ENCODE measurements around the gene PACRG.

The PACRG gene

DNA sequence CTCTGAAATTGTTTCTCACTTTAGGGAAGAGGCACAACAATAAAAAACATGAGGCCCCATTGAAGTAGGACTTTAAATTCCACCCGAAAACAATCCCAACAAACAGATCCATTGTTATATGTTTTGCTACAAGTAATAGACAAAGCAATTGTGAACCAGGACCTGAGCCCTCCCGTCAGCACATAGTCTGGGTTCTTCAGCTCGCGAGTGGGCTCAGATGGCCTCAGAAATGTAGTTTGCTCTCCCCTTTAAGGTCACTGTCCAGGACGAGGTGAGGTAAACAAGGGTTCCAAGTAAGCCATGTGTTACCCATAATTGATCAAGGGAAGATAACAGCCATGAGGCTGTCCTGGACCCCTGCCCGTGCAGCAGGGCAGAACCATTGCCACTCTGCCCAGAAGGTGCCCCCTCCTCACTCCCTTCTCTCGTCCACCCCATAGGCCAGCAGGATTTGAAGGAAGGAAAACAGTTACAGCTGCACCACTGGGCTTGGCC is 526.6 kb downstream of the PACRG start:
- no peak for DNase-seq

- no peak for DNase-seq
These were observed 527.5 kb downstream of the PACRG start for GRCh38 chr6:163255265-163255664.

GRCh38 chr6:163259689-163260088 is 531.9 kb downstream of the PACRG start:
- no peak for DNase-seq

GRCh38 chr6:163260111-163260895 is 532.5 kb downstream of the PACRG start:
- DNase-seq, result no peak

- no peak for DNase-seq
These were observed 533.1 kb downstream of the PACRG start for GRCh38 chr6:163260911-163261310.

GRCh38 chr6:163261361-163261760 is 533.6 kb downstream of the PACRG start:
- no peak for DNase-seq

GRCh38 chr6:163262080-163262479 is 534.3 kb downstream of the PACRG start:
- no peak for DNase-seq

DNA sequence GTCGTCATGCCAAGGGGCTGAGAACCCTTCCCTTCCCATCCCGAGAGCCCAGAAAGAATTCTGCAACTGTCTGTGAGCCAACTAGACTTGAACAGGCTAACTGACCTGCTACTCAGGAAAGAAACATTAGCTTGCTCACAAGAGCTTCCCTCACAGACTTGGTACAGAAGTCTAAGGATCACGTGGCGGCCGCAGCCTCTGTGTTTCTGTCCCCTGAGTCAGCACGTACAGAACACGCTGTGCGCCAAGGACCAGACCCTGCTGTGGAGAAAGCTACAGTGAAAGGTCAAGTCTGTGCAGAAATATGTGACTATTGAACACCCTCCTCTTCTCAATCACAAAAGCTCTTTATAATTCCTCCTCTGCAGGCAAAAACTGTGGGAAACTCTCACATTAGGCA is 535.4 kb downstream of the PACRG start:
- DNase-seq, result no peak

GRCh38 chr6:163263998-163264661 is 536.4 kb downstream of the PACRG start:
- DNase-seq, result no peak

DNA sequence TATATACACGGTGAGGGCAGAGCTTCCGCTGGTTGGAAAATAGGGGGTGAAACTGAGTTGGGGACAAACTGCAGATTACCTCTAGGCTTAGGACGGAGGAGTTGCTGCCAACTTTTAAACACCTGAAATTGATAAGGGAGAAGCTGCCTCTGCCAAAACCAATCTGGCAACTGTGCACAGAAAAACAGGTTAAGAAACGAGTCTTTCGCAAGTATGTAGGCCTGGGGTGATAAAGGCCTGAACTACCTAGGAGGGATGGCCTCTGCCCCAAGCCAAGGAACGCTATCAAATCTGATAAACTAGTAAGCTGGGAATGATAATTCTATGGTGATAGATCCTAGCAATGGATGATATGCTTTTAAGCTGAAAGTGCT is 536.9 kb downstream of the PACRG start:
- no peak for DNase-seq

- DNase-seq, result no peak
These were observed 553.9 kb downstream of the PACRG start for GRCh38 chr6:163281634-163282033.

DNA sequence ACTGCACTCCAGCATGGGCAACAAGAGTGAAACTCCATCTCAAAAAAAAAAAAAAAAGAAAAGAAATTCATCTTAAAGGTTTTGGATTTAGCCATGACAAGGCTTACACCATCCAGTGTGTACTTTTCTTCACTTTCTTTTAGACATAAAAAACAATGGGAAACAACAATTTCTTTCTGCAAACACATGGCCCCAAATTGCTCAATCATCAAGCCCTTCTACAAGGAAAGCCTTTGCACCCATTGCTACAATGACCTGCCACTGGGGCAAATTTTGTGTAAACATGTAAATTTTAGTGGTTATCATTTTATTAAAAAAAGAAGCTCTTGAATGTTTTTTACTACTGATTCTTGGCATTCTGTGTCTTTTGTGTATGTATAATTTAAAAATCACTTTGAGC is 554.9 kb downstream of the PACRG start:
- DNase-seq, result no peak

DNA sequence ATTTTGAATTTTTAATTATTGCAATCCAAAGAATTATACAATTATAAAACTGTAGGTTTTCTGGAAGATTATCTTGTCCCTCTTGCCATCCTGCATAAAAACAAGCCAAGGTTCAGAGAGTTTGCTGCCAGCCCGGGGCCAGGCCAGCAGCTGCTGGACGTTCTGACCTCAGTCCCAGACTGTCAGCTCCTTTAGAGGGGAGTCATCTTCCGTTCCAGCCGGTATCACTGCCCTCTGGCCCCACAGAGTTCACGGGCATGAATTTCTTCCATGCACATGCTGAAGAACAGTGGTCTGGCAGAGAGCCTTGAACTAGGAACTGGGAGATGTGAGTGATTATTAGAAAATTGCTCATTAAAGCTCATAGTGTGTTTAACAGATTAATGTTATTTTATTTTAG is 556.4 kb downstream of the PACRG start:
- no peak for DNase-seq

DNA sequence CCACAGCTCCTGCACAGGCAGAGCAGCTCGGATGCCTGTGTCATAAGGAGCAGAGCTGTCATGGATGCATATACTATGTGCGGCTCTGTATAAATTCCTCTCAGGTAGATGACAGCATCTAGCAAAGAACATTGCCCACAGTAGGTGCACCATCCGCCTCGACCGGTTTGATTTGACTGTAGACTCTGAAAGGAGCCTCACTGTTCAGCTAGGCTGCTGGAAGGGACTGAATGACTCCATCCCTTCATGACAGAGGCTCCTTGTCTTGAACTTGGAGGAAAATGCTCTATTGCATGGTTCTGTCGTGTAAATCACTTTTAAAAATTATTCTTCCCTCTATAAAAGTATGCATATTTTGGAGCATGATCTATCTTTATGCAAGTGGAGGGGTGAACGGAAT is 557.9 kb downstream of the PACRG start:
- DNase-seq, result no peak

DNA sequence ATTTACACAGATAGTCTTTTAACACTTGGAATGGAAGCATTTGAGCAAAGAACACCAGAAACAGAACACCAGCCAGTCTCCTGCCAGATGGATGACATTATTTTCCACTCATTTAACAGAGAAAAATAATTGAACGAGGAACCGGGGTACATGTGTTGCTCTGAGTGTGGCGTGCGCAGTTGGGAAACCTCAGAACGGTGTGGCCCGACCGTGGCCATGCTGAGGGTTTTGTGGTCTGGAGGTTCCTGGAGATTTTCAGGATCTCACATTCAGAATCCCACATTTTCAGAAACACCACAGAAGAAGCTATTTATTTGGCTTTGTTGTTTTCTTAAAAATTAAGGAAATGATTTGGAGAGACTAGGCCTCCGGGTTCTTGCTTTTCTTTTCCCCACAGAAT is 559.9 kb downstream of the PACRG start:
- DNase-seq, result no peak

DNA sequence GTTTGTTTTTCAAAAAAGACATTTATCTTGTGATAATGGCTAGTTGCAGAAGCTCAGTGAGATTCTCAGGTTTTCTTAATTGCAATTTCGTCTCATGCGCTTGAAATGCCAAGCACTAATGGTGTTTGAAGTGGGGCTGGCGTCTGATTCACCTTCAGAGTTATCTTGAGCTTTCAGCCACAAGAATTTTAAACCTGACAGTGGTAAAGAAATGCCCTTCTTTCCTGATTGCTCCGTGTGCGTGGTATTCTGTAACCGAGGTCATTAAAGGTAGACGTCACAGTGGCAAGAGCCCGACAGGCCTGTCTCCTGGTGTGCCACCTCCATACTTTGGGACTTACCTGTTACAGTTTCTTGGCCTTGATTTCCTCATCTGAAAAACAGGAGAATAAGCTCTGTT is 560.3 kb downstream of the PACRG start:
- DNase-seq, result no peak

DNA sequence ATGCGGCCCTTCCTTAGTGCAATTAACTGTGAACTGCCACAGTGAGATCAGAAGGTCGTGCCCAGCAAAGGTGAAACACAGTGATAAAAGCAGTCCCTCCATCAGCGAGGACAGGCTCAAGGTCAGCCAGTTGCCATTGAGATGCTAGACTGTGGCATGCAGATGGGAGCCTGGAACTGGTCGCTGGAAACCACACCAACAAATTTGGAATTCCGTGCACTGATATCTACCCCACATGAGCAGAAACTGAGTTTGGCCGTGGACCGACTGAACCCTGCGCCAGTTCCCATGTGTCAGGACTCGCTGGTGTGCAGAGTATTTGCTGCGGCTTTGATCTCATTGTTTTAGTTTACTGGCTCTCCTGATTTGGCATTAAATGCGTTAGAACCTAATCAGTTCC is 561.1 kb downstream of the PACRG start:
- DNase-seq, result no peak

DNA sequence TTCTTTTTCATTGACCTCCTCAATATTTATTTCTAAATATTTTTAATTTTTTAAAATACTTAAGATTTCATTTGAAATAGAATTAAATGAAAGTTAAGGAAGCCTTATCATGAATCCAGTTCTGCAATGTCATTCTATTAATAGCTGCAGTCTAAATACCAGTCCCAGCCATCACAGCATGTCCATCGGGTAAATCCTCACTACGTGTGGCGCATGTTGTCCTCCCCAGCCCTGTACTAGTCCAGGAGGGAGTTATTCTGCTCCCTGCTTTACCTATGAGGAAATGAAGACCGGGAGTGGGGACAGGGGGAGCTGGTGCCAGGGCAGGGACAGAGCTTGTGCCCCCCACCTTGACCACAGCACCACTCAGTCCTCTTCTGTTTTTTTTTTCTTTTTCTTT is 561.7 kb downstream of the PACRG start:
- no peak for DNase-seq

- DNase-seq, result no peak
These were observed 562.9 kb downstream of the PACRG start for GRCh38 chr6:163290545-163291274.

DNA sequence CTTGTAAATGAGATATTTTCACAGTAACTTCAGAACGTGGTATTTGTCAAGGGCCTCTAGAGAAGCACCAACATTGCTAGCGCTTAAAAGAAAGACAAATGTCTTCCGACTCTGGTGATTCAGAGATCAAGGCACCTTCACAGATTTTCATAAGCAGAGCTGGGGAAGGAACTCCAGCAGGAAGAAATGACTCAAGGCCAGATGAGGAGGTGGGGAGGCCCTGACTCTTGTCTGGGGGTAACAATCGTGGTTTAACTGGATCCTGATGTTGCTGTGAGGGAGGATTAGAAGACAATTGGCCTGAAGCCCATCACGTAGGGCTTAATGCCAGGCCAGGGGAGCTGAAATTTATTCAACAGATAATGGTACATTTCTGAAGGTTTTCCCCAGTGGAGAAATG is 563.8 kb downstream of the PACRG start:
- DNase-seq, result no peak

- no peak for DNase-seq
These were observed 565.5 kb downstream of the PACRG start for GRCh38 chr6:163293286-163293685.

DNA sequence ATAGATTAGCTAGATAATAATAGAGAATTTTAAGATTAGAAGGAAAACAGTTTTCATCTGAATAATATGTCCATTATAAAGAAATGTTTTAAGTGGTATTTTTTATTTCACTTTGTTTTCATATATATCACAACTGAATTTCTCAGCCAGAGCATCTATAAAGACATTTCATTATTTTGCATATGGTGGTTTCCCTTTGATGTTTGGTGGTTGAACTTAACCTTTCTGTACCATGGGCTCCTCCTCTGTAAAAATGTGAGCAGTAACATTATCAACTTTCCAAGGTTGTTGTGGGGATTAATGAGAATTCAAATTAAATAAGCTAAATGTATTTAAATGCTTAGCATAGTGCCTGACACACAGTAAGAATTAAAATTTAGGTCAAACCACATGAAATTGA is 567.0 kb downstream of the PACRG start:
- DNase-seq, result no peak

- no peak for DNase-seq
These were observed 569.2 kb downstream of the PACRG start for GRCh38 chr6:163296835-163297519.

All from NCI-H748 treated with DMSO at 0.1 percent for 48 hours (cell line).